HEK293 (cell line): ENCODE measurements around the gene IRAK2.

ENCODE experiments used
- GLI4 ChIP-seq: fragments of 450-650 bp; formaldehyde crosslinking; IDR thresholded peaks from 2 replicates; pipeline ENCODE4 v1.5.1; 2016; ENCODE audit warnings: missing biosample characterization, missing genetic modification characterization
- KLF16 ChIP-seq: fragments of 450-650 bp; formaldehyde crosslinking; IDR thresholded peaks from 2 replicates; pipeline ENCODE4 v1.5.1; 2017; ENCODE audit warnings: missing biosample characterization, missing genetic modification characterization
- MEIS1 ChIP-seq: sonication (generic); formaldehyde crosslinking; IDR thresholded peaks from 2 replicates; pipeline ENCODE4 v1.8.1; 2022; ENCODE audit warnings: missing genetic modification reagents, mild to moderate bottlenecking, borderline replicate concordance
- ZBTB11 ChIP-seq: fragments of 450-650 bp; formaldehyde crosslinking; conservative IDR thresholded peaks from 2 replicates; pipeline ENCODE4 v1.5.1; 2016; ENCODE audit warnings: low read depth, missing biosample characterization, missing genetic modification characterization
- ZBTB20 ChIP-seq: fragments of 450-650 bp; formaldehyde crosslinking; IDR thresholded peaks from 2 replicates; pipeline ENCODE4 v1.5.1; 2016; ENCODE audit warnings: missing biosample characterization, missing genetic modification characterization
- ZBTB48 ChIP-seq: fragments of 450-650 bp; formaldehyde crosslinking; IDR thresholded peaks from 2 replicates; pipeline ENCODE4 v1.5.1; 2016; ENCODE audit warnings: missing biosample characterization, missing genetic modification characterization
- ZNF114 ChIP-seq: fragments of 450-650 bp; formaldehyde crosslinking; IDR thresholded peaks from 2 replicates; pipeline ENCODE4 v1.5.0; 2017; ENCODE audit warnings: missing biosample characterization, missing genetic modification characterization
- ZNF214 ChIP-seq: fragments of 450-650 bp; formaldehyde crosslinking; IDR thresholded peaks from 2 replicates; pipeline ENCODE4 v1.5.1; 2017; ENCODE audit warnings: missing biosample characterization, mild to moderate bottlenecking, missing genetic modification characterization, borderline replicate concordance
- ZNF362 ChIP-seq: fragments of 450-650 bp; formaldehyde crosslinking; IDR thresholded peaks from 2 replicates; pipeline ENCODE4 v1.5.1; 2016; ENCODE audit warnings: missing biosample characterization, missing genetic modification characterization
- TF ChIP-seq, protein P1 (sequence below): fragments of 450-650 bp; formaldehyde crosslinking; IDR thresholded peaks from 2 replicates; pipeline ENCODE4 v1.5.1; 2016; ENCODE audit warnings: missing biosample characterization, missing genetic modification characterization

- no peak for TF ChIP-seq ZBTB48 (tag by site-specific recombination)
- TF ChIP-seq, protein P1, sequence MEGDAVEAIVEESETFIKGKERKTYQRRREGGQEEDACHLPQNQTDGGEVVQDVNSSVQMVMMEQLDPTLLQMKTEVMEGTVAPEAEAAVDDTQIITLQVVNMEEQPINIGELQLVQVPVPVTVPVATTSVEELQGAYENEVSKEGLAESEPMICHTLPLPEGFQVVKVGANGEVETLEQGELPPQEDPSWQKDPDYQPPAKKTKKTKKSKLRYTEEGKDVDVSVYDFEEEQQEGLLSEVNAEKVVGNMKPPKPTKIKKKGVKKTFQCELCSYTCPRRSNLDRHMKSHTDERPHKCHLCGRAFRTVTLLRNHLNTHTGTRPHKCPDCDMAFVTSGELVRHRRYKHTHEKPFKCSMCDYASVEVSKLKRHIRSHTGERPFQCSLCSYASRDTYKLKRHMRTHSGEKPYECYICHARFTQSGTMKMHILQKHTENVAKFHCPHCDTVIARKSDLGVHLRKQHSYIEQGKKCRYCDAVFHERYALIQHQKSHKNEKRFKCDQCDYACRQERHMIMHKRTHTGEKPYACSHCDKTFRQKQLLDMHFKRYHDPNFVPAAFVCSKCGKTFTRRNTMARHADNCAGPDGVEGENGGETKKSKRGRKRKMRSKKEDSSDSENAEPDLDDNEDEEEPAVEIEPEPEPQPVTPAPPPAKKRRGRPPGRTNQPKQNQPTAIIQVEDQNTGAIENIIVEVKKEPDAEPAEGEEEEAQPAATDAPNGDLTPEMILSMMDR: no peak
- TF ChIP-seq ZNF114 (tag by site-specific recombination): no peak
- no peak for TF ChIP-seq ZNF214 (tag by site-specific recombination)
- TF ChIP-seq ZBTB20 (tag by site-specific recombination): no peak
- TF ChIP-seq KLF16 (tag by site-specific recombination): no peak
- TF ChIP-seq ZNF362: no peak
- TF ChIP-seq MEIS1 (CRISPR knock-in tag): no peak
- TF ChIP-seq ZBTB11 (tag by site-specific recombination): no peak
- TF ChIP-seq GLI4 (tag by site-specific recombination): no peak
These were observed 21.4 kb downstream of the IRAK2 start for GRCh38 chr3:10185804-10186762.
